ENCODE measurements around the gene PCNA. TPM values are rescaled to one million over a fixed set of nuclear protein-coding genes. Genes with fewer than 3 reads are reported as not detected.

PCNA gene
- total and polyA plus RNA-seq, 9 of the 15 experiments (the other 6 are each of a cell fraction or from before 2014, with no cell fraction given) = 213 to 390 (median 291) TPM

Small RNA genes within 50 kb of the gene (small RNA-seq; reads per million reads assigned to genes)
- gene RF00019 (not detected), gene RF00568 (not detected), gene RNA5SP474 (1.0 reads per million, percentile 60 among the genes with 10 or more reads in this experiment)

Other genes starting within 250 kb of the PCNA start
- gene SLC23A2, start 118.4 kb downstream of the PCNA start, total RNA-seq (2014; rRNA removed) = 2.4 and 3.5 TPM in 2 replicates
- gene SLC23A2, start 118.4 kb downstream of the PCNA start, total RNA-seq (2014; rRNA removed; fragmentation: Illumina TruSeq; extraction: Trizol) = 2.9 and 3.1 TPM in 2 replicates
- 3.1 and 3.2 TPM in 2 replicates for gene SLC23A2, start 118.4 kb downstream of the PCNA start, total RNA-seq (2015; rRNA removed; fragmentation: Illumina TruSeq; extraction: Trizol)
- 5.1 and 6.7 TPM in 2 replicates for gene SLC23A2, start 118.4 kb downstream of the PCNA start, total RNA-seq (2021)
- gene SLC23A2, start 118.4 kb downstream of the PCNA start, polyA plus RNA-seq (2011; rRNA removed) = 4.0 and 6.3 TPM in 2 replicates
- 4.3 and 4.5 TPM in 2 replicates for gene SLC23A2, start 118.4 kb downstream of the PCNA start, polyA plus RNA-seq (2014; fragmentation: Illumina TruSeq; extraction: Trizol)
- under 1 TPM; 0.39 to 0.76 TPM for gene SLC23A2, start 118.4 kb downstream of the PCNA start, polyA plus RNA-seq (2014; fragmentation: Nextera tagmentation; extraction: Ambion mirVana)
- gene SLC23A2, start 118.4 kb downstream of the PCNA start, polyA plus RNA-seq (2014; rRNA removed) = 3.3 and 3.6 TPM in 2 replicates
- gene TMEM230, start 6.9 kb downstream of the PCNA start, total RNA-seq (2014; rRNA removed) = 73.4 and 76.2 TPM in 2 replicates
- gene TMEM230, start 6.9 kb downstream of the PCNA start, total RNA-seq (2014; rRNA removed; fragmentation: Illumina TruSeq; extraction: Trizol) = 62.3 and 68.0 TPM in 2 replicates
- gene TMEM230, start 6.9 kb downstream of the PCNA start, total RNA-seq (2015; rRNA removed; fragmentation: Illumina TruSeq; extraction: Trizol) = 61.5 and 67.1 TPM in 2 replicates
- gene TMEM230, start 6.9 kb downstream of the PCNA start, total RNA-seq (2021) = 50.7 and 53.8 TPM in 2 replicates
- 86.1 and 102 TPM in 2 replicates for gene TMEM230, start 6.9 kb downstream of the PCNA start, polyA plus RNA-seq (2011; rRNA removed)
- 80.3 and 82.7 TPM in 2 replicates for gene TMEM230, start 6.9 kb downstream of the PCNA start, polyA plus RNA-seq (2014; fragmentation: Illumina TruSeq; extraction: Trizol)
- 10 to 100 TPM; 21.8 to 30.7 TPM for gene TMEM230, start 6.9 kb downstream of the PCNA start, polyA plus RNA-seq (2014; fragmentation: Nextera tagmentation; extraction: Ambion mirVana)
- gene TMEM230, start 6.9 kb downstream of the PCNA start, polyA plus RNA-seq (2014; rRNA removed) = 71.1 and 104 TPM in 2 replicates
- 6.2 and 6.4 TPM in 2 replicates for gene CDS2, start 7.0 kb upstream of the PCNA start, total RNA-seq (2014; rRNA removed)
- gene CDS2, start 7.0 kb upstream of the PCNA start, total RNA-seq (2014; rRNA removed; fragmentation: Illumina TruSeq; extraction: Trizol) = 13.6 and 15.5 TPM in 2 replicates
- gene CDS2, start 7.0 kb upstream of the PCNA start, total RNA-seq (2015; rRNA removed; fragmentation: Illumina TruSeq; extraction: Trizol) = 10.5 TPM in 2 replicates
- gene CDS2, start 7.0 kb upstream of the PCNA start, total RNA-seq (2021) = 20.3 and 21.8 TPM in 2 replicates
- 46.4 and 57.7 TPM in 2 replicates for gene CDS2, start 7.0 kb upstream of the PCNA start, polyA plus RNA-seq (2011; rRNA removed)
- gene CDS2, start 7.0 kb upstream of the PCNA start, polyA plus RNA-seq (2014; fragmentation: Illumina TruSeq; extraction: Trizol) = 15.5 and 19.0 TPM in 2 replicates
- gene CDS2, start 7.0 kb upstream of the PCNA start, polyA plus RNA-seq (2014; fragmentation: Nextera tagmentation; extraction: Ambion mirVana) = 10 to 100 TPM in 1 of 2 experiments, 1 to 10 TPM in 1; 8.7 to 12.2 TPM
- gene CDS2, start 7.0 kb upstream of the PCNA start, polyA plus RNA-seq (2014; rRNA removed) = 8.2 and 11.7 TPM in 2 replicates
- gene PROKR2, start 197.0 kb upstream of the PCNA start, total RNA-seq (2014; rRNA removed) = not detected in 2 replicates
- gene PROKR2, start 197.0 kb upstream of the PCNA start, total RNA-seq (2014; rRNA removed; fragmentation: Illumina TruSeq; extraction: Trizol) = not detected in 2 replicates
- gene PROKR2, start 197.0 kb upstream of the PCNA start, total RNA-seq (2015; rRNA removed; fragmentation: Illumina TruSeq; extraction: Trizol) = not detected in 2 replicates
- not detected in 2 replicates for gene PROKR2, start 197.0 kb upstream of the PCNA start, total RNA-seq (2021)
- gene PROKR2, start 197.0 kb upstream of the PCNA start, polyA plus RNA-seq (2011; rRNA removed) = not detected in 2 replicates
- gene PROKR2, start 197.0 kb upstream of the PCNA start, polyA plus RNA-seq (2014; fragmentation: Illumina TruSeq; extraction: Trizol) = not detected in 2 replicates
- not detected for gene PROKR2, start 197.0 kb upstream of the PCNA start, polyA plus RNA-seq (2014; fragmentation: Nextera tagmentation; extraction: Ambion mirVana)
- gene PROKR2, start 197.0 kb upstream of the PCNA start, polyA plus RNA-seq (2014; rRNA removed) = not detected in 2 replicates

All from K562 (cell line).